Smooth muscle cell of the brain vasculature (primary cell): ENCODE results near the gene PLEKHO2.

ENCODE experiments used
- DNase-seq: peaks from one replicate; pipeline ENCODE4 v3.0.0-alpha.2; 2012; ENCODE audit warnings: low read depth, low spot score

Gene PLEKHO2

GRCh38 chr15:64892847-64893403 is 51.2 kb downstream of the PLEKHO2 start:
- no peak for DNase-seq

DNA sequence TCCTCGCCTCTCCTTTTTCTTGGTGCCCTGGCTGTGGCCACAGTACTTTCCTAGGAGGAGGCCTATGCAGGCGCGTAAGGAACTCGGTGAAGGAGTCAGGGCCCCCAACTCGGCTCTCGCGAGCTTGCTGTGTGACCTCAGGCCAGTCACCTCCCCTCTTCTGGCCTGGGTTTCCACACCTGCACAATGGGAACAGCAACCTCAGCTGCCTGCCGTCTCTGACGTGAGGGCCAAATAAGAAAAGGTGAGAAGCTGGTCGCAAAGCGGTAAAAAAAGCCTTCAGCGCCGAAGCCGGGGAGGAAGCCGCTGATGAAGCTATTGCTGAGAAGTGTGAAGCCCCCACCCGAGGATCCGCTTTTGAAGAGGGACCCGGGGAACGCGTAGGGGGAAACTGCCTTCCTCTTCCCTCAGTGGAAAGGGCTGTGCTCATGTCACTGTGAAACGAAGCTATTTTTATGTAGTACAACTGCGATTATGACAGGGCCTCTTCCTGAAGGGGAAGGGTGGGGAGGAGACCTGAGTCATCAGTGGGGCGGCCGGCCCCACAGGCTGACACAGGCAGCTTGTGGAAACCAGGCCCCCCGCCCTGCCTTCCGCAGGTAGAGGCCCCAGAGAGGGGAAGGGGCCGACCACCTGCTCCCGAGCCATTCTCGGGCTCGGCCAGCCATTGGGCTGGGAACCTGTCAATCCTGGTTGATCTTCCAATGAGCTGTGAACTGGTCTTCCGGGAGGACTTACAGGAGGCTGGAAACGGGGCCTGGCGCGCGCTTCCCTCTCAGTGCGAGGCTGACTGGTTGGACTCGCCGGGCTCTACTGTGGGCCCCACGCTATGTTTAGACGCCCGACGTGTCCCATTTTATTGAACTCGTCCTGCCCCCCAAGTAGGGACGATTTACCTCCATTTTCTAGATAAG is 52.0 kb downstream of the PLEKHO2 start:
- DNase-seq: peak; percentile 81

DNA sequence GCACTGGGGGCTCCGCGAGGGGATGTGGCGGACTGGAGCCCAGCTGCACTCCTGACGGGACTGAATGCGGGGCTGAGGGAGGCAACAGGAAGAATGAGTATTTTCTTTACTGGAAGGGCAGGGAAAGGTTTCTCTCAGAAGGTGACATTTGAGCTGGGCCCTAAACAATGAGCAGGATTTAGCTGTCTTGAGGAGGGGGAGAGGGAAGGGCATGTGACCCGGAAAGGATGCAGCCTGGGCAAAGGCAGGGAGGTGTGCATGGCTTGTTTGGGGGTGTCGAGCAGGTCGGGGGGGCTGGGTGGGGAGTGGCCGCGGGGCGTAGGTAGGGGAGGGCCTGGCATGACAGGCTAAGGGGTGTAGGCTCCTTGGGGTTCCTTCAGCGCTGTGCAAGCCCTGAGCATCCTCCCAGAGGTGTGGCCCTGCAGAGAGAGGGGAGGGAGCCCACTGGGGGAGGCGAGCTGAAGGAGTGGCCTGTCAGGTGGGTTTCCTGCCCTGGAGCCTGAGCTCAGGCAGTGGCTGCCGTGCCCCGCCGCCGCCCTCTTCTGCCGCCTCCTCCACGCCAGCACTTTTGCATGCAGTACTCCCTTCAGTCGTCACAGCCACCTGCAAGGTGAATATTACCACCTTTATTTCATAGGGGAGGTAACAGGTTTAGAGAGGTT is 52.8 kb downstream of the PLEKHO2 start:
- DNase-seq: no peak

GRCh38 chr15:64895285-64896065 is 53.8 kb downstream of the PLEKHO2 start:
- DNase-seq: no peak

GRCh38 chr15:64896371-64897069 is 54.8 kb downstream of the PLEKHO2 start:
- DNase-seq: no peak

DNA sequence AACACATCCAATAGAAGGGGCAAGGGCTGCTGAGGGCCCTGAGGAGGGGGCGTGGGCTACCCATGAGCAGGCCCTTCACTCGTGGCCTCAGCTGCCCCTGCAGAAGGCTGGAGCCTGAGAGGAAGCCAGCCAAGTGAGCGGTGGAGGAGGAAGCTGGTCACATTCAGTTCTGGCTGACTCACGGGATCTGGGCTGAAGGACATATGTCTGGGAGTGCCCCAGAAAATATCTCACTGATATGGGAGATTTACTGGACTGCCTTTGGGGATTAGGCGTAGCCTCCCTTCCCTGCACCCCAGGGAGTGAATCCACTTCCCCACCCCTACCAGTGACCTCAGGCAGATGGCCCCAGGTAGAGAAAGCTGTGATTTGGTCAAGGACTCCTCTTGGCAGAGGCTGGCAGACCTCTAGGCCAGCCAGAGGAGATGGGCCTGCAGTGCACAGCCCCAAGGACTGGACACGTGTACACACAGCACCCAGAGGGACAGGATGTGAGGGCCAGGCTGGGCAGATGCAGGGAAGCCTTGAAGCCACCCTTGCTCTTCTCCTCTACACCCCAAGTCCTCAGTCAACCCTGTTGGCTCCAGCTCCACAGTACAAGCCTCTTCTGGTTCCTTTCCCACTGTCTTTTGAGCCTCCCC is 55.8 kb downstream of the PLEKHO2 start:
- no peak for DNase-seq

DNA sequence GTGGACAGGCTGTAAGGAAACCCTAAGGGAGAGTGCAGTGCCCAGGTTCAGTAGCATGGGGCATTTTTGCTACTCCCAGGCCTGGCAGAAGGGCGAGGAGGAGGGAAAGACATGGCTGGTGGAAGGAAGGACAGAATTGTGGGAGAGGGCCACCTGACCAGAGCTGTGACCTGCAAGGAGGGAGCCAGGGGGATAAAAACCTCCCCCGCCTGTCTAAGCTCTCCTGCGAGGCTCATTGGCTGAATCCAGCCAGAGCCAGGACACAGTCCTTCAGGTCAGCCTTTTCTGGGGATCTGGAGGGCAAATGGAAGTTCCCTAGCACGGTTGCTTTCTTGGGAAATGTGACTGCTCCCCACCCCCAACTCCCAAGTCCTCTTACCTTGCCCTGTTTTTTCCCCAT is 56.7 kb downstream of the PLEKHO2 start:
- DNase-seq: no peak

DNA sequence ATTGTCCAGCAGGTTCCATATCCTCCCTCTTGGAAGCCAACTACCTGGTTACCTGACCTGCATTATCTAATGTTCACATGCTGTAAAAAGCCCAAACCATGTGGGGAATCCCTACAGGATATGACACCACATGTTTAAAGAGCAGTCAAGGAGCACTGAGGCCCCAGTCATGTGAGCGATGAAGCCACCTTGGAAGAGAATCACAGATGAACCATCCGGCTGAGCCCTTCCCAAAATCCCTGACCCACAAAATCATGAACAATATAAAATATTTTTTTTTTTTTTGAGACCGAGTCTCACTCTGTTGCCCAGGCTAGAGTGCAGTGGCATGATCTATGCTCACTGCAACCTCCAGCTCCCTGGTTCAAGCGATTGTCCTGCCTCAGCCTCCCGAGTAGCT is 59.4 kb downstream of the PLEKHO2 start:
- no peak for DNase-seq

DNA sequence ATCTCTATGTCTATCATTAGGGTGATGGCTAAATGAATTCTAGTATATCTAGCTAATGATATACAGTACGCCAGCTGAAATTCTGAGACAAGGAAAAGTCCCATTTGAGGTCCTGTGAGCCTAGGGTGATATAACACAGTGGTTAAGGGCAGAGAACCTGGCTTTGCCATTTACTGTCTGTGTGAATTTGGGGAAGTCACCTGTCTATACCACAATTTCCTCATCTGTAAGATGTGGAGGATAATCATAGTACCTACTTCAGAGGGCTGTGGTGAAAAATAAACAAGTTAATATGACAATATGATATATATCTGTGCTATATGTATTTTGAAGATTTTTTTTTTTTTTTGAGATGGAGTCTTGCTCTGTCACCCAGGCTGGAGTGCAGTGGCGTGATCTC is 60.2 kb downstream of the PLEKHO2 start:
- DNase-seq: no peak

- DNase-seq: no peak
Measured at GRCh38 chr15:64902863-64903262, 61.1 kb downstream of the PLEKHO2 start.

- DNase-seq: no peak
Measured at GRCh38 chr15:64903326-64903950, 61.7 kb downstream of the PLEKHO2 start.

- DNase-seq: no peak
Measured at GRCh38 chr15:64904189-64904588, 62.5 kb downstream of the PLEKHO2 start.

- no peak for DNase-seq
Measured at GRCh38 chr15:64905119-64905831, 63.6 kb downstream of the PLEKHO2 start.

DNA sequence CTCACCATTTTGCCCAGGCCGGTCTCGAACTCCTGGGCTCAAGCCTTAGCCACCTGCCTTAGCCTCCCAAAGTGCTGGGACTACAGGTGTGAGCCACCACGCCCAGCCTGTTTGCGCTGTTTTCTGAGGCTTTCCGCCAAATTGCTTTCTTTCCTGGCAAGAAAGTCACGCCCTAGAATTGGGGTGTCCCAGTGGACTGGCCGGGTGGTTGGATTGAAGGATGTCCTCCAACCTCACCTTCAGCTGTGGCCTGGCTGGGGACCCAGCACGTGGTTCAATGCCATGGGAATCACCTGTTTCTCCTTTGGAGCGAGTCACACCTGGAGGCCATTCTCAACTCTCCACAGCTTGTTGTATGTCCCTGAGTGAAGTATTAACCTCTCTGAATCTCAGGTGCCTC is 64.2 kb downstream of the PLEKHO2 start:
- no peak for DNase-seq

GRCh38 chr15:64906402-64906801 is 64.7 kb downstream of the PLEKHO2 start:
- DNase-seq: no peak

GRCh38 chr15:64907991-64908390 is 66.3 kb downstream of the PLEKHO2 start:
- DNase-seq: no peak

DNA sequence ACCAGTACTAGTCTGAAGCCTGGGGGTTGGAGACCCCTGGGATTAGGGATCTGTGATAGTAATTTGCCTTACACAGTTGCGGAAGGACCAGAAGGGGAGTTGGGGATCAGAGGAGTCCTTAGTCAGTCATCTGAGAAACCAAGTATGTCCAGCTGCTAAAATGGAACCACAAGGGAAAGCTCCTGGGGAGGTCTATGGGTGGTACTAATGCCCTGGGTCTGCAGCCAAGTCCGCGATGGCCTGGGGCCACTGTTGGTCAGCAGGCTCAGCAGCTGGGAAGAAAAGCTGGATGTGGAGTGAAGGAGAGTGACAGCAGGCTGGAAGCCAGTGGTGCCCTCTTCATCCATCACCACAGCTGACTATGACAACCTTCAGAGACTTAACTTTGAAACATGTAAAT is 67.8 kb downstream of the PLEKHO2 start:
- no peak for DNase-seq

- no peak for DNase-seq
Measured at GRCh38 chr15:64911311-64912186, 69.8 kb downstream of the PLEKHO2 start, which contains the start of gene ANKDD1A. Gene ANKDD1A, plus strand, starts transcription at chr15:64911902. Its CDS starts 29 bp downstream, at chr15:64911931.
